Activated T-cell treated with anti-CD3 and anti-CD28 coated beads for 1 hour (primary cell): ENCODE data around the gene NUB1.

Experiments used
- DNase-seq: peaks from one replicate; pipeline ENCODE4 v3.0.0-alpha.2; 2020; ENCODE audit warnings: low read depth

Gene NUB1

DNA sequence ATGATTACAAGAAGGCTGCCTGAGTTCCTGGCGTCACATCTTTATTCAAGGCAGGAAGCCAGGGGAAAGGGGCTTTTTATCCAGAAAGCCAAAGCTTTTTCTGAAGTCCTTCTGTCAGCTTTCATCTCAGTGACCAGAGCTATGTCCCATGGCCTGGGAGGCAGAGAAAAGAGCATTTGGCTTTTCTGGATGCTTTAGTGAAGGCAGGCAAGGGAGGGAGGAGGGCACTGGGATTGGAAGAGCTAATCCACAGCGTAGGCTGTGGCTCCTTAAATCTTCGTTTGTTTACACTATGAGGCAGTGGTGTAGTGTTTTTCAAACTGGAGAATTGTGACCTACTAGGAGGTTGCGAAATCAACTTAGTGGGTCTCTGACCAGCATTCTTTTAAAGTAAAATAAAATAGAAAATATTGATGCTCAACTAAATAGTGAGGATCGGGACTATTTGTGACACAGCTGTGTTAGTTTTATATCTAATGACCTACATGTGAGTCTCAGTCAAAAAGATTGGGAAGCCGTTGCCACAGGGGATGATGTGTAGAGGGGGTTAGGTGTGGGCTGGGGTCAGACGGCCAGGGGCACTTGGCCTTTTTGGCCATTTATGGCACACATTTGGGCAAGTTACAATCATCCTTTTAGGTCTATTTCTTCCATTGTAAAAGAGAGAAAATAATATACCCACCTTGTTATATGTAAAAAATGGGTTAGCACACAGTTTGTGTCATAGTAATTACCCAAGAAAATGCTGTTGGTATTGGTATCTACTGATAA, 84.2 kb downstream of the NUB1 start:
- no peak for DNase-seq

DNA sequence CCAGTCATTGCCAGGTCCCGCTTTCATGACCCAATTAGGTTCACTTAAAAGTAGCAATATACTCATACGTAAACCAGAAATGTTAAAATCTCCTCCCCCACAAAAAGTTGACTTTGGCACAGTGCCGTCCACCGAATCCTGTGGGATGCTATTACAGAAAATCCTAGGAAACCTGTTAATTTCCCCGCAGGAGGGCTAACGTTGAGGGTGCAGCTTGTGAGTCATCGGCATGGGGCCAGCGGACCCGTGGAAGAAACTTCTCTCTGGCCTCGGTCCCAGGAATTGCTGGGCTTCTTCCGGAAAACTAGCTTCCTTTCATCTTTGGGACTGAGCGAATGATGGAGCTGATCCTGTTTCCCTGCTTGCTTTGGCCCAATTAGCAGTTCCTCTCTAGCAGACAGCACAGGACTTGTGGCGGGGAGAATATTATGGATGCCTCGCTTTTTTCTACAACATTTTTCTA, 84.9 kb downstream of the NUB1 start:
- no peak for DNase-seq

DNA sequence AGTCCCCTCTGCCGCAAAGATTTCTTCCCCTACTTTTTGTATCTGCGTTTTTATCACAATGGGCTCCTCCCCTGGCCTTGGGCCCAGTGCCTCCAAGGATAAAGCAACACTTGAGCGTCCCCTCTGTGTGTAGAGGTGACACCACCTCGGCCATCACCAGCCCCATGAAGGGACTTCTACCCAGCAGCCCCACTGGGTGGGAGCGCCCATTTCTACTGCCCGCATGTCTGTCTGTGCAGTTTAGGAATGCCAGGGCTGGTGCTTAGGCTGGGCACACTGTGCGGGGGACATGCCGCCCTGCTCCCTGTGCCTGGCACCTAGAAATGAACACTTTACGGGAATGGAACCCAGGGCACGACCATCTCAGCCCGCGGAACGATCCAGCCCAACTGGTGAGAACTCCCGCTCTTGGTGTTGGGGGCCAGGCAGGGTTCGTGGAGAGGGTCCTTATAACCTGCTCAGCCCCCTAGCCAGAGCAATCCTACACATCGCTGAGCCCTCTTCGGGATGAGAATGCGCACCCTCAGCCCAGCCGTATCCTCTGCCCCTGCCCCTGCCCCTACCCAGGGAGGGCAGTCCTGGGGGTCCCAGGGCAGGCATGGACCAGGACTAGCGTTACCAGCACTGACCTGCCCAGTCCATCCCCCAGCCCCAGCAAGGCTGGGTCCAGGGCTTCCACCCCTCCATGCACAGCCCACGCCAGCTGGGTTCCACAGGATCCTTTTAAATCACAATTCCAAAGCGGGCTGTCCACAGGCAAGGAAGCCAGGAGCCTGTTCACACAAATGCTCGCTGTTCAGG, 85.5 kb downstream of the NUB1 start:
- no peak for DNase-seq

DNA sequence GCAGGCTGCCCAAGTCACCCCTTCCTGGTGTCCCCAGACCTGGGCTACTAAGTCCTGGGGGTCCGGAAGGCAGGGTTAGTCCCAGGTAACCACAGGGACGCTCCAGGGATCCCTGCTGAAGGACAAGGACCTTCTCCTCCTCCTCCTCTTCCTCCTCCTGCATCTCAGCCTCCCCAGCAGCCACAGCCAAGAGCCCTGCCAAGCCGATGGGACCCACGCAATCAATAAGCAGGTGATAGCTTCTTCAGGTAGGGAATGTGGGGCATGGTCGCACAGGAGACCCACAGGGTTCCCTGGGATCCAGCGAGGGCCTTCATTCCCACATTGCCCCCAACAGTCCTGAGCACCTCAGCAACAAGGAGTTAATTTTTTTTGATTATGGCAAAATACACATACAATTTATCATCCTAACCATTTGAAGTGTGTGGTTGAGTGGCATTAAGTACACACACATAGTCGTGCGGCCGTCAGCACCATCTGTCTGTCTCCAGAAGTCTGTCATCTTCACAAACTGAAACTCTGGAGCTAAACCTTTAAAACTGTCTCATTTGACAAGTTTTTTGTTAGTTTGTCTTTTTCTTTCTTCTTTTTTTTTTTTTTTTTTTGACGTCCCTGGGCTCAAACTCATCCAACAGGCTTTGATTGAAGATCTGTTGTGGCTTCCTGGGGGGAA, 86.2 kb downstream of the NUB1 start:
- no peak for DNase-seq
